Subcutaneous adipose tissue (tissue), 4 donors: ENCODE measurements around the gene PTPRE. TPM values are rescaled to one million over a fixed set of nuclear protein-coding genes. Genes with fewer than 3 reads are reported as not detected.

Source experiments
- total RNA-seq, 4 donors: library from RNA; depleted of rRNA; stranded (reverse); fragments of >200 nt; gene quantifications; one replicate each; pipeline ENCODE4 v1.1.0, GENCODE V29; 2016
- TF ChIP-seq, protein P1 (sequence below): fragments of 450-650 bp; IDR thresholded peaks from one replicate; pipeline ENCODE4 v1.5.1; 2016; ENCODE audit warnings: low read depth, mild to moderate bottlenecking, control low read depth, antibody characterized with exemption, moderate library complexity

Gene PTPRE
- total RNA-seq, 4 donors from 2014 or later = 10.7 to 66.8 (median 27.9) TPM

DNA sequence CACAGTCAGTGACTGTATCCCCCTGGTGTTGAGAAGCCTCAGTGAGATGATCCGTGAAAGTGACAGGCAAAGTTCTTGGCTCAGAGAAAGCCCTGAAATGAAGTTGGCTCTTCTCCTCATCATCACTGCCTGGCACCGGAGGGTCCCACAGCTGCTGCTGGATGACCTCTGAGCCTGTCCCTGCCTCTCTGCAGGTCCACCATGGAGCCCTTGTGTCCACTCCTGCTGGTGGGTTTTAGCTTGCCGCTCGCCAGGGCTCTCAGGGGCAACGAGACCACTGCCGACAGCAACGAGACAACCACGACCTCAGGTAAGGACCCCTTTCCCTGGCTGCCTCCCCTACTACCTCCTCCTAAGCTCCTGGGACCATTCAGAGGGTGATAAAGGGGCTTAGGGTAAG lies 133.8 kb downstream of the PTPRE start:
- TF ChIP-seq, protein P1, sequence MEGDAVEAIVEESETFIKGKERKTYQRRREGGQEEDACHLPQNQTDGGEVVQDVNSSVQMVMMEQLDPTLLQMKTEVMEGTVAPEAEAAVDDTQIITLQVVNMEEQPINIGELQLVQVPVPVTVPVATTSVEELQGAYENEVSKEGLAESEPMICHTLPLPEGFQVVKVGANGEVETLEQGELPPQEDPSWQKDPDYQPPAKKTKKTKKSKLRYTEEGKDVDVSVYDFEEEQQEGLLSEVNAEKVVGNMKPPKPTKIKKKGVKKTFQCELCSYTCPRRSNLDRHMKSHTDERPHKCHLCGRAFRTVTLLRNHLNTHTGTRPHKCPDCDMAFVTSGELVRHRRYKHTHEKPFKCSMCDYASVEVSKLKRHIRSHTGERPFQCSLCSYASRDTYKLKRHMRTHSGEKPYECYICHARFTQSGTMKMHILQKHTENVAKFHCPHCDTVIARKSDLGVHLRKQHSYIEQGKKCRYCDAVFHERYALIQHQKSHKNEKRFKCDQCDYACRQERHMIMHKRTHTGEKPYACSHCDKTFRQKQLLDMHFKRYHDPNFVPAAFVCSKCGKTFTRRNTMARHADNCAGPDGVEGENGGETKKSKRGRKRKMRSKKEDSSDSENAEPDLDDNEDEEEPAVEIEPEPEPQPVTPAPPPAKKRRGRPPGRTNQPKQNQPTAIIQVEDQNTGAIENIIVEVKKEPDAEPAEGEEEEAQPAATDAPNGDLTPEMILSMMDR = no peak

DNA sequence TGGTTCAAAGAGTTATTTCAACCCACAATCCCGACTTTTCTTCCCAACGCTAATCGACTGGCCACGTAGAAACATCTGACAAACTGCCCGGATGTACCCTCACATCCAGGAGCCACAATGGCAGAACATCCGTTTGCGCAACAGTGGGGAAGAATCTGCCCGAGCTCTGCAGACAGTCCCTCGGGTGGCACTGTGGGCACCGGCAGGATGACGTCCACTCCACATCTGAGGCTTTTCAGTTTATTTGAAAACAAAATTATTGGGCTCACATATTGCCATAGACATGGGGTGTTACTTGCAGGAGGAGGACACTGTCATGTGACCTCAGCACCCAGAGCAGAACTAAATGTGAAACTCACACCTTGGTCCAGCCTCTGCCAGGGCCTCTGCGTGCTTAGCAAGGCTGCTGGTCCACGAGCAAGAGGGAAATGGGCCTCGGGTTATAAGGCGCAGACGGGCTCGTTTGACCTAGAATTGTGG lies 135.3 kb downstream of the PTPRE start:
- TF ChIP-seq, protein P1 = no peak

DNA sequence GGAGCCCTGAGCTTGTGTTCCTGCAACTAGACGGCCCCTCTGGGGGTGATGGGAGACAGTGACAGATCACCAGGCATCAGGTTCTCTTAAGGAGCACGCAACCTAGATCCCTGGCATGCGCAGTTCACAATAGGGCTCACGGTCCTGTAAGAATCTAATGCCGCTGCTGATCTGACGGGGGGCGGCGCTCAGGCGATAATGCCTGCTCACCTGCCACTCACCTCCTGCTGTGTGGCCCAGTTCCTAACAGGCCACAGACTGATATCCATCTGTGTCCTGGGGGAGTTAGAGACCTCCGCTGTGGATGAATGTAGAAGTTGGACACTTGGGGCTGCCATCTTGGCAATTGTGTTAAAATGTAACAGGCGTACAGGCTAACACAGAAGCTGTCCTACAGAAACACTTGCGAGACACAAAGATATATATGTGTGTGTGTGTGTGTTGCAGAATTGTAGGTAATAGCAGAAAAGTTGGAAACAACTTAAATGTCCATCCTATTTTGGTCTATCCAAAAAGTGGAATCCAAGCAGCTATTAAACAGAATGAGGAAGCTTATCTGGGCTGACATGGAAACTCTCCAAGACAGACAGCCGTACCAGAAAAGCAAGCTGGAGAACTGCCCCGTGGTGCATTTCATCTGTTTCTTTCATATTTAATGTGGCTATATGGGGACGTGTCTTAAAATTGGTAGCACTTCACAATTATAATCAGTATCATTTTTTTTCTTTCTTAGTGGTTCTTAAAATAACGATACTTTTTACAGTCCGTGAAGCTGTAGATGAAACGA lies 136.5 kb downstream of the PTPRE start:
- TF ChIP-seq, protein P1 = no peak

DNA sequence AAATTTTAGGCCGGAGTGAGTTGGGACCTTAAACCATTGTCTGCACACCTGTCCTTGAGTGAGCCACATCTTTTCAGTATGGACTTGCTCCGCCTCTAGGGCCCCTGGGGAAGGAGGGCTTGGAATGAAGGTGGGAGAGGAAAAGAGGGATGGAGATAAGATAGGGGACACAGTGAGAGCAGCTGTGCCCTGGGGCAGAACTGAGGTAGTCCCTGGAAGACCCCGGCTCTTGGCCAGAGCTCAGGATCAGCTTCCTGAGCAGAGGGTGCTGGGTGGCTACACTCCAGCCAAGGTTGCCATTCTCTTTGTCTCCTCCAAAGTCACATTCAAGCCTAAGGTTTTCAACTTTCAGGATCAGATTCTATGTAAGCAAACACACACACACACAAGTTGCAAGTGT lies 137.3 kb downstream of the PTPRE start:
- TF ChIP-seq, protein P1 = no peak

DNA sequence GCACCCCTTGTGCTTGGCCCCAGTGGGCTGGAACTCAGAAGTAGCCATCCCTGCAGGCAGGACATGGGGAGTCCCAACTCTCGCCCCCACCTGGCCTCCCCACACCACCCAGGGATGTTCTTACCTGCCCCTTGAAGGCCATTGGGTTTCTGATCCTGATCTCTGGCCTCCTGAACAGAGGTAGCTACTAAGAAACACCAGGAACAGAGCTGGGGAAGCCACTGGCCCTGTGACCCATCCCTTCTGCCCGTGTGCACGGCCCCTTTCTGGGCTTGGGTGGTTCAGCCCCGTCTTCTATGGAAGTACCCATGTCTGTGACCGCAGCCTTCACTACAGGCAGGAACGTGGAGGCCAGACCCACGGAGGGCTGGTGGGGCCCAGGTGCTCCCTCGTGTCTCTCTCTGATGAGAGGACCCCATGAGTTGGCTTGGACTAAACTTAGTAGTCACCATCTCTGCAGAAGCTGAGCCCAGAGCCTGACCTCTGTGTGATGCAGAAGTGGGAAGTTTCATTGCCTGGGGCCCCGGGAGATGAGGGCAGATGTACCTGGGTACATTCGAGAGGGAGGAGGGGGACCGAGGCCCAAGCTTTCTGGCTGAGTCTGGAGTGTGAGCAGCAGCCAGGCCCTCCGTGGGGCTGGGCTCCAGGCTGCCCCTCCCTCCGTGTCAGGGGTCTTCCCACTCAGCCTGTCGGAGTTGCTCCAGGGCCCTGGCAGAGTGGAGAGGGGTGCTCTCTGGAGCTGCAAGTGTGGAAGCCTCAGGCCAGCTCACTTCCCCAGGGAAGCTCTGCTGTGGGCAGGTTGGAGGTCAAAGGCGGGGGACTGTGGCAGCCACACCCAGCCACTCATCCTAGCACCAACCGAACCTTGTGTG lies 138.3 kb downstream of the PTPRE start:
- TF ChIP-seq, protein P1 = no peak

DNA sequence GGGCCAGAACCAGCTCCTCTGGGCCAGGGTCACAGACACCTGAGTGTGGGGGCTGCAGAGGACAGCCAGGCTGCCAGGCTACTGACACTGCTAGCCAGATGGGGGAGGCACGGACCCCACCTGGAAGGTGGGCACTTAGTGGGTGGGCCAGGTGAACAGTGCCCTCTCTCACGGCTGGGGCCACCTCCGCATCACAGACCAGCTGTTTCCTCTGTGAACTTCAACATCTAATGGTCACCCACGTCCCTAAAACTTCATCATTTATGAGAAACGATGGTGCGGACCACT lies 138.9 kb downstream of the PTPRE start:
- TF ChIP-seq, protein P1 = no peak
